HG02884 (cell line): ENCODE data around the gene SLC35D1.
"Not testable (repeated sequence)": the region's sequence is repeated elsewhere in the genome, so short reads cannot be mapped to it uniquely, and the experiment has no call there.

Source experiments
- ATAC-seq: cut with Tn5 transposase; IDR thresholded peaks from one replicate; pipeline ENCODE4 v1.9.1; 2021; ENCODE audit warnings: mild to moderate bottlenecking, moderate library complexity; ENCODE audit not compliant: unreplicated experiment

The SLC35D1 gene

DNA sequence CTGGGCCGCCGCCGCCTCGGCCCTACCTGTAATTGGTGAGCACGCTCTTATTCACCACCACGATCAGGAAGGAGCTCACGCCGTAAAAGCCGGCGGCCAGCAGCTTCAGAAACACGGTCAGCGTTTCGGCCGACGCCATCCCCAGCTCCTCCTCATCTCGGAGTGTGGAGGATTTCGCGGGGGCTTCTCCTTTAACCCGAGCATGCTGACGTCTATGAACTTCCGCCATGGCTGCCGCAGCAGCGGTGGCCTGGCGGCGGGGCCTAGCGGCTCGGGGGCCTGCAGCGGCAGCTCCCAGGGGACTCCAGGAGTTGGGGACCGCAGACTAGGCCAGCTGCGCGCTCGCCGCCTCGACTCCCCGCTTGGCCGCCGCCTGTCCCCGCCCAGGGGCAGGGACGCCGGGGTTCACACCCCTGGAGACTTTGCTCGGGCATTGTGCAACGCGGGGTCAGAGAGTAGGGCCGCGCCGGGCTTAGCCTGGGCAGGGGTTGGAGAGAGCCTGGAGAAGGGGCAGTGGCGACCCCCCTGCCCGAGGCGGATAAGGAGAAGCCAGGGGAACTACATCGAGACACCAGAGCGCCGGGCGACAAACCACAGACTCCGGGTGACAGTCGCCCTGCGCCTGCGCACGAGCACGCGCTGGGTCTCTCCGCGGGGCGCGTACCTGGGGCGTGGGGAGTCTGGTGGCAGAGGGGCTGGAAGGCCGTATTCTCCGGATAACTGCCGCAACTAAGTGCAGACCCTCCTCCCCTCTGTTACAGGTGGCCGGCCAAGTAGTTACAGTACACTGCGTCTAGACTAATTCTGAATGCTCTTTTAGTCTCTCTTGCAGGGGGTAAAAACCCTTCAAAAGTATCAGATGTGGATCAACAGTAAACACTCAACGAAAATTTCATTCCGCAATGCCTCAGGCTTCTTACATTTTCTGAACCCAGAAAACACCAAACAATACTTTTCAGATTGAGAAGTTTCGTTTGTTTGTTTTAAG lies at the start of gene SLC35D1:
Gene SLC35D1, minus strand, starts transcription at position 364 of the 988 bp plus-strand sequence. Its CDS starts 135 bp downstream, at position 229.
- ATAC-seq: peak; percentile 72

DNA sequence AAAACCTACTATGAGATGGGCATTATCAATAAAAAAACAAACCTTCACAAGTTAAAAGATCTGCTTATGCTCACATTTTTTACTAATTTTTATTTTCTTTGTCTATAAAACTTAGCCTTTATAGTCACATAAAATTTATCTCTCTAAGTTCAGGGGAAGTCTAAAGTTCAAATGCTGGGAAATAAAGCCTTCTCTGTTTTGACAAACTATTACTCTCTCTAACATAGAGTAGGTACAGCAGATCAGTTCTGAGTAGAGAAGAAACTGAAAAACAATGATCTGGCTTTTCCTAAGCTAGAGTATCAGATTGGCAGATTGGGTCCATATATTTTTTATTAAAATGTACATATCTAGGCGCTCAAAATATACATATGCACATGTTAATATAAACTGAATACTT lies 49.6 kb upstream of the SLC35D1 start:
- no peak for ATAC-seq

DNA sequence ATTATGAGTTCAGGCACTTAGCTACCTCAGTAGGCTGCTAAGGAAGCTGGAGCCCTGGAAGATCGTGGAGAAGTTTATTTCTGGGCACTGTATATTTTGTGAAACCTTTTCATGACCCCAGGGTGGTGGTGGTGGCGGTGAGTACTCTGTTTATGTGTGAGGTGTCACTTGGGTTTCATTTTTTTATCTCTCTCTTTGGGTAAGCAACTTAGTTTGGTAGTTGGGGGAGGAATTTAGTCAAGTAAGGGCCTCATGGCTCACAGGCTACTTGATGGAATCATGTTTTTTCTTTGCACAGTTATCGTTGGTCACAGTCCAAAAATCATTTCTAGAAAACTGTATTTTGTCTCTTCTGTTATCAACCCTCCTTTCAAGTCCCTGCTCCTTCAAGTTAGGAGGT lies 46.9 kb upstream of the SLC35D1 start:
- ATAC-seq: no peak

DNA sequence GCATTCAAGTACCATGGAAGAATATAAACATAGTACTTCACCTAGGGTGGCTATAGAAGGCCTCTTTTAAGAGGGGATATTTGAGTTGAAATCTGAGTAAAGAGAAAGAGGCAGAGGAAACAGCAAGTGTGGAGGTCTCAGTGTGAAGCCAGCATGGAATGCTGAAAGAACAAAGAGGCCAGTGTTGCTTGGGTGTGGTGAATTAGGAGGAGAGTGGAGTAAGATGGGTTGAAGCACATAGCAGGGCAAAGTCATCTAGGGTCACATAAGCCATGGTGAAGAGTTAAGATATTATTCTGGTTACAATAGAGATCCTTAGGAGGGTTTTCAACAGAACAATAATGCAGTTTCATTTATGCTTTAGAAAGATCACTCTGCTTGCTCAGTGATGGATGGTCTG lies 43.4 kb upstream of the SLC35D1 start:
- no peak for ATAC-seq

DNA sequence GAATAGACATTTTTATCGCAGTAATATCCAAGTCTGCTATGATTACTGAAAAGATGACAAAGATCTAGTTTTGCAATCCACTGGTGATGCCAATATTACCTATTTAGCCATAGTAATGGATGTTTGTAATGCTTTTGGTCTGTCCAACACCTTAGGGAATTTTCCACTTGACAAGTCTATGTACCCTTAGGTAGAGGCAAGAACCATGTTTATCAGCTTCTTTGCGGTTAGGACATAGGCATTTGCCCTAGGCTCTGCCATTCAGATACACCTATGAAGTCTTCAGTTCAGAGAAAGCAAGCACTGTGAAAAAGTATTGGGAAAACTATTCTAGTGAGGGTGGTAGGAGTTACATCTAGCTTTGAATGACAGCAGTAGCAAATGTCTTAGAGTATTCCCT lies 40.2 kb upstream of the SLC35D1 start:
- ATAC-seq: no peak

DNA sequence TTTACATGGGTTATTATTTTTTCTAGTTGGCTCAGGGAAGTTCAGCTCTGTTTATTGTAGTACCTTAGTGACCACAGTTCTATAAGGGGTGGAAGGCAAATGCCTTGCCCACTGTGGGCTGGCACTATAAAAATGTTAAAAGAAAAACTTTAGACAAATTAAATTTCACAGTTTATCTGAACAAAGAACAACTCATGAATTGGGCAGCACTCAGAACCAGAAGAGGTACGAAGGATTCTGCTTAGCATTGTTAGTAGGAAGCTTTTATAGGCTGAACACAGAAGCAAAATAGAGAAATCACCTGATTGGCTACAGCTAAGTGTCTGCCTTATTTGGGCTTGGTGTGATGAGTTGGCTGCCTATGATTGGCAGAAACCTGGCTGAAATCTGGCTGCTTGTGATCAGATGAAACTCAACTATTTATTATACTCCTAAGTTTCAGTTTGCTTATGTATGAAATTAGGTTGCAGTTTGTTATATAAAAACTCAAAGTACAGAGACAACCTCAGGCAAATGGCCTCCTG lies 35.8 kb upstream of the SLC35D1 start:
- ATAC-seq: no peak

DNA sequence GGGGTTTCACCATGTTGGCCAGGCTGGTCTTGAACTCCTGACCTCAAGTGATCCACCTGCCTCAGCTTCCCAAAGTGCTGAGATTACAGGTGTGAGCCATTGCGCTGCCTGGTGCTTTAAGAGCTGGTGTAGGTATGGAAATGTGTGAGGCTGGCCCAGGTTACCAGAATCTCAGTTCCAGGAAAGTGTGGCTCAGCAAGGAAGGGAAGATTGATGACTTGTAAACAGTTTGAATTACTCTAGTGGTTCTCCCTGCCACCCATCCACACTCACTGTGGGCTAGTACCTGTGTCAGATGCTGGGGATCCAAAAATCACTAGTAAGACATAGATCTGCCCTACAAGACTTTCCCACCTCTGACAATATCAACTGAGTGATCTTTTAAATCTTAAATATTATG lies 34.5 kb upstream of the SLC35D1 start:
- no peak for ATAC-seq

DNA sequence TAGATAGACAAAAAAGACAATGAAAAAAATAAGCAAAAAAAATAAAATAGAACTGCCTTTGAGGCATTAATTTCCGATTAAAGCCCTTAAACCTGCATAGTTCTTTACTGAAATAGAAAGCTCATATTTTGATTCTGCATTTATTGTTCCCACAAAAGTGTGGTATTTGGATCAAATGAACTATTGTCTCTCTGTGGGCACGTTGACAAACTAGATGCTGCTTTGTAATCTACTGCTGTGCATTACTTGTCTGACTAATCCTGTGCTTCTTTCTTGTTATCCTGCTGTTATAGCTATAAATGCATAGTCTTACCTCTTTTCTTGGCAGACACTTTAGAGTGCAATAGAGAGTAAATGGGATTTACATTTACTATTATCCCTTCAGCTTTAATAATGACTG lies 31.4 kb upstream of the SLC35D1 start:
- ATAC-seq: no peak

DNA sequence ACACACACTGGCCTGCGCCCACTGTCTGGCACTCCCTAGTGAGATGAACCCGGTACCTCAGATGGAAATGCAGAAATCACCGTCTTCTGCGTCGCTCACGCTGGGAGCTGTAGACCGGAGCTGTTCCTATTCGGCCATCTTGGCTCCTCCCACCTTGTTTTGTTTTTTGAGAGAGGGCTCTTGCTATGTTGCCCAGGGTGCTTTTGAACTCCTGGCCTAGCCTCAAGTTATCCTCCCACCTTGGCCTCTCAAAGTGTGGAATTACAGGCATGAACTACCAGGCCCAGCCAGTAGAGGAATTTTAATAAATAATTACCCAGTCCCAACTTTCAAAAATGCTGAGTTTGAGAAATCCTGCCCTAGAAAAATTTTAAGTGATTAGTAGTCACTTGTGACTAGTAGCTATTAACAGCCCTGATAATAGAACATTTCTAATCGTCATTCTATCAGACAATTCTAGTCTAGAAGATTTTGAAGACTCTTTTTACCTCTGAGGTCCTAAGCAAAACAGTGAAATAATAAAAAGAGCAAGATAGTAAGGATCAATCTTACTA lies 30.9 kb upstream of the SLC35D1 start:
- ATAC-seq: no peak

DNA sequence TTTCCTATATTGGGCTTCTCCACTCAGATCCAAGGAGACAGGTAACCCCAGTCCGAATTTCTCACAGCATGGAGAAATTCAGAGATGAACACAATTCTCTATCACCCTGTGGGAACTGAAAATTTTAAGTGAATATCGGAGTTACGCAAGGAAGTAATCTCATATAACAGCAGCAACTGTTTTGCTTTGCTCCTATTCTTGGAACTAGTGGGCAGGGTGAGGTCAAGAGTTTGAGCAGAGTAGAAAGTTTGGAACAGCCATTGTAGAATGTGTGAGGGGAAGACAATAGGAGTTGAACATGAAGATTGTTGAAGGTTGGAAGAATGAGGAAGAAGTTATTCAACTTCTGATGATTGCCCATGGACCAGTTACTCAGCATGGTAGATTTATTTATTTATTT lies 24.3 kb upstream of the SLC35D1 start:
- no peak for ATAC-seq

DNA sequence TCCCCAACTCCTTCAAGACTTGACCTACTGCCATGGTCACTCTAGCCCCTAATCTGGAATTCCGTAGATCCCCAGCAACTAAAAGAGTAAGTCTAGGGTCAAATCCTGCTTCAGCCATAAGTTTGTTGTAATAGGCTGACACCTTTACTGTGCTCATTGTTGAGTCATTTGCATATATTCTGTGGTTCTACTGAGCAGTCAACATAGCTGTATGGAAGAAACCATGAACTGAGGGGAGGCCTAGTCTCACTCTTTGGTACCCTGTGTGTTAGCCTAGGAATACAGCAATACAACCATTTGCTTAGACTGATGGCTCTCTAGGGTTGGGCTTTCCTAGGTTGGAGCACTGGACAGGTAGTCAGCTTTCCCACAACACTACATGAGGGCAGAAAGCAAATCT lies 23.6 kb upstream of the SLC35D1 start:
- ATAC-seq: no peak

DNA sequence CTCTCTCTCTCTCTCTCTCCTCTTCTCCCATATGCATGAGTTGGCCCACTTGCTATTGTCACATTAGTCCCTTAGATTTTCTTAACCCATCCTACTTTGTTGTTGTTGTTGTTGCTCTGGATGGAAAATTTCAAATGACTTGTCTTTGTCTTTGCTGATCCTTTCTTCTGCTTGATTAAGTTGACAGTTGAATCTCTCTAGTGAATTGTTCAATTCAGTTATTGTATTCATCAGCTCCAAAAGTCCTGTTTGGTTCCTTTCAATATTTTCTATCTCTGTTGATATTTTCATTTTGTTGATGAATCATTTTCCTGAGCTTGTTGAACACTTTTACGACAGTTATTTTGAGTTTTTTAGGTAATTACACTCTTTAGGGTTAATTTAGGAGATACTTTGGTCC lies 18.8 kb upstream of the SLC35D1 start:
- no peak for ATAC-seq

DNA sequence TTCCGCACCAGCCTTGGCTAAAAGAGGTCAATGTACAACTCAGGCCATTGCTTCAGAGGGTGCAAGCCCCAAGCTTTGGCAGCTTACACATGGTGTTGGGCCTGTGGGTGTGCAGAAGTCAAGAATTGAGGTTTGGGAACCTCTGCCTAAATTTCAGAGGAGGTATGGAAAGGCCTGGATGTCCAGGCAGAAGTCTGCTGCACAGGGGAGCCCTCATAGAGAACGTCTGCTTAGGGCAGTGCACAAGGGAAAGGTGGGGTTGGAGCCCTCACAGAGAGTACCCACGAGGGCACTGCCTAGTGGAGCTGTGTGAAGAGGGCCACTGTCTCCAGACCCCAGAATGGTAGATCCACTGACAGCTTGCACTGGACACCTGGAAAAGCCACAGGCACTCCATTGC lies 13.7 kb upstream of the SLC35D1 start:
- ATAC-seq: not testable (repeated sequence)

DNA sequence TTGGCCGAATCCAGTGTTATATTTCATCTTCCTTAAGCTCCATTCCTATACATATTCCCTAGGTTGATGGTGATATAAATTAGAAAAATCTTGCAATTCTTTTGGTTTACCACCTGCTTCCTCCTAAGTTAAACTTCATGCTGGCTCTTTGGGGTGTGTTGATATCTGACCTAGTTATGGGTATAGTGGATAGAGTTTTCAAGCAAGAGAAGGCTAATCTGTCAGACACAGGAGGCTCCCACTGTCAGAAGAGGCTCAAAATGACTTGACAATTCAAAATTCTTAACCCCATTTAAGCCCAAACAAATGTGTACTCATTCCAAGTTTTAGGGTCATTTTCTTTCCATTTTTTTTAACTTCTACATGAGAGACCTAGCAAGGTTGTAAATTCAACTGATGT lies 8.5 kb upstream of the SLC35D1 start:
- ATAC-seq: no peak

DNA sequence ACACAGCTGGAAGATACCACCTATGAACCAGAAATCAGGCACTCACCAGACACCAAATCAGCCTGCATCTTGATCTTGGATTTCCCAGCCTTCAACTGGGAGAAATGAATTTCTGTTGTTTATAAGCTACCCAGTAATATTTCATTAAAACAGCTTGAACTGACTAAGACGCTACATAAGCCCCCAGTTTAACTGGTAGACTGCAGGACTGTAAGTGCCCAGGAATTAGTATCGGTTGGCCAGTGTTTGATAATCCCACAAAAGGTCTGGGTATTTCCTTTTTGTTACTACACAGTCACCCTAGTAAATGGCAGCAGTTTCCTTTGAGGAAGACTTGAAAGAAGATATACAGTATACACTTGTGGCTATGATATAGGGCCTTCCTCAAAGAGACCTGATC lies 7.3 kb upstream of the SLC35D1 start:
- ATAC-seq: no peak

DNA sequence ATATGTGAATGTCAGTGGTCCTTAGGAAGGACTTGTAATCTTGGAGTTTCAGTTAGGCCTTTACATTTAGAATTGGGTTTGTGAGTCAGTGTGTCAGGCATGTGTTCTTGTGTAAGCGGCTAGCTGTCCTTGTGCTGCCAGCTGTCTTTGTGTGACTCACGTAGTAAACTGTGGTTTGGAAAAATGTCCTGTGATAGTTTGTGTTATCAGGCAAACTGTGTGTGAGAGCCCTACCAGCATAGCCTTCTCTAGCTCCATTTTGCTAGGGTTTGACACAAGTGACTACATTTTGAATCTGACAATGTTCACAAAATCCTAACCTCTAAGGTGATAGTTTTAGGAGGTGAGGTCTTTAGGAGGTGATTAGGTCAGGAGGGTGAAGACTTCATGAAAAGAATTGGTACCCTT lies 6.9 kb upstream of the SLC35D1 start:
- ATAC-seq: no peak

DNA sequence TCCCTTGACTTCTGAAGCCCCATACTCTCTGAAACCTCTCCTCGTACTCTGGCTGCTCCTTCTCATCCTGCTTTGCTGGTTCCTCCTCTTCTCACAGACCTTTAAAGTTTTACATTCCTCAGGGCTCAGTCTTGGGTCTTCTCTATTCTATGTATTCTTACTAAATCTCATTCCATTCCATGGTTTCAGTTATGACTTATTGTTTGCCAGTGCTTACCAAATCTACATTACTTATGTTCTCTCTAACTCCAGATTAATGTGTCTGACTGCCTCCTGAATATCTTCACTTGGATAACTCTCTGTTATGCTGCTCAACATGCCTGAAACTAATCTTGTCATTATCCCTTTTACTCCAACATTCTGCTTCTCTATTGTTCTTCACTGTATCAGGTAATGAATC lies 5.4 kb upstream of the SLC35D1 start:
- ATAC-seq: no peak

DNA sequence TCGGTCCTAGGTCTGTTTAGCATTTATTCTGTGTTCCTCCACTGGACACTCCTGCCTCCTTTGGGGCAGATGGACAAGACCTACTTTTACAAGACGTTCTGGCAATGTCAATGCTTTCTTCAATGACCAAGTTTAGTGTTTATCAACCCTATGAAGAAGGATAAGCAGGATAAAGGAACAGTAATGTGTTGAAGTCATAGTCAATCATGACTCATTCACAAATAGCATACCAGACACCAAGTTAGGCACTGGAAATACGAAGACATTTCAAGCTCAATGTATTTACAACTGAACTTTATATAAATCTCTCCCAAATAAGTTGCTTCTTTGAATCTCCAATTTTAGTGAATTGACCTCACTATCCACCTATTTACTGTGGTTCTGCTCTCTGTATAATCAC lies 4.8 kb upstream of the SLC35D1 start:
- no peak for ATAC-seq

DNA sequence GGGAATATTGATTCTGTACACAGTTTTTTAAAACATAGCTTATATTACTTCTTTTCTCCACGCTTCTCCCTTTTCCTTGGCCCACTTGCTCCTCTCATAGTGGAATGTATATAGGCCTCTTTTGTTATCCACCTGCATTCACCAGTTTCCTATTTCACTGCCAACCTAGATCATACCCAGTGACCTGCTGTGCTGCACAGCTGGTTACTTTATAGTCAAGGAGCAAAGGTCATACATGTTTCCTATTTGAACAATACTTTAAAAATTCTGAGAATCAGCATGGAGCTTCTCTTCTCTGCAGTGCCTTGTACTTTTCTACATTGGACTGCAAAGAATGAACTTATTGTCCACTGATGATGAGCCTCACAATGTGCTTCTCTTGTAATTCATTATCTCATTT lies 4.3 kb upstream of the SLC35D1 start:
- ATAC-seq: no peak

DNA sequence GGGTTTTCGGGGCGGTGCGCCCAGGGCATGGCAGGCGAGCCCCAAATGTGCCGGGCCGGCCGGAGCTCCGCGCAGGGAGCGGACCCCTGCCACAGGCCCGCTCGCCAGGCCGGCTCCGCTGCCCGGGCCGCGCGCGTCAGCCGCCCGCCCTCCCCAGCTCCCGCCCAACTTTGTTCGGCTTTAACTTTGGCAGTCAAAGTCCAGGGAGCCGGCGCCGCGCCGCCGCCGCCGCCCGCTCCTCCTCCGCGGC lies 488 bp downstream of the SLC35D1 start:
- peak; percentile 31 for ATAC-seq

DNA sequence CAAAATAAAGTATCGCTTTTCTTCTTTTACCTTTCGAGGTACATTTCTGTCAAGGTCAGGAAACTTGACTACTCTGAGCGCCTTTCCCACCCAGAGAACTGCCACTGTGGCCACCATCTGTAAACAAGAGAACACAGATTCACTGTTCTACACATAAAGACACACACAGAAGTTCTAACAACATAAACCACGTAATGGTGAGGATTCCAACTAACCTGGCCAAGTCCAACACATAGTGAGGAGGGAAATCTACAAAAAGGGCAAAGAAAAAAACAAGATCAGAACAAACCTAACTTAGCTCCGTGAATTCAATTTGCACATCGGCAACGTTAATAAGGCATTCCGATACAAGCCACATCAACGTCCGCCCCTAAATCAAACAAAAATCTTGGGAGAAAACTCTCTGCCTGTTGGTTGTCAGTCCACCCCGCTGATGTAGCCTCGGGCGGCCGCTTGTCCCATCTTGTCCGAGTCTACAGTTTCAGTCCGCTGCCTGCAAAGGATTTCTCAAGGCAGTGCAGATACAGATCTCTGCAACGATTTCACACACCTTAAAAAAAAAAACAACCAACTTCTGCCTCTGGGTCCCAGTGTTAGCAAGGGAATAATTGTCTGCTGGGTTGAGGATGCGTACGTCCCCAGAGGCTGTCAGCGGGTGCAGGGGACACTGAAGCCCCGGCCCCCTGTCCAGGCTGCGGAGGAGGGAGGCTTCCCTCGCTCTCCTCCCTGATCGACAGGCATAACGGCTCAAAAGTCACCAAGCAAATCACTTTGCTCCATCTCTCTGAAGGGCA lies 1.0 kb downstream of the SLC35D1 start:
- ATAC-seq: peak; percentile 31

DNA sequence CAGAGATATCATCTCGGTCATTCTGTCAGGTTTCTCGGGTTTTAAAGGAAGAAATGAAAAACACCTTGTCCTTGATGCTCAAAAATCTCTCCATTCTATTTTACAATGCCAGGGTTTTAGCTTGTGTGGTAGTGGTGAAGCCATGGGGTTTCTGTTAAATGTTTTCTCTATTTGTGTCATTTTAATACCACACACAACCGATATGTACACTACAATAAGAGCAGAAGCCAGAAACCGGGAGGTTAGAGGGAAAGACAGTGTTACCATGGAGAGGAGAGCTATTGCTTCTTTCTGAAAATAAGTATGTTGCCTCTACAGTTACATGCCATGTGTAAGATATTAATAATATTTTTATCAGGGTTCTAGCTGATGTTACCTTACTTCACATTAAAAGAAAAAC lies 2.8 kb downstream of the SLC35D1 start:
- ATAC-seq: no peak
